A673 (cell line): ENCODE data around the gene TAP2. TPM values are rescaled to one million over a fixed set of nuclear protein-coding genes. Genes with fewer than 3 reads are reported as not detected.

Experiments used
- BruUV-seq: library from RNA; stranded (reverse); fragments of 400-500 nt; replicated peaks from 2 replicates; lab custom pipeline; 2021; lab: Mats Ljungman, UMichigan
- CTCF ChIA-PET: fragments of 300-600 bp; sonication (Branson Sonifier 250); formaldehyde crosslinking; loops from one replicate; lab custom pipeline; 2022; ENCODE audit warnings: antibody characterized with exemption; lab: Charles Lee
- POLR2A ChIA-PET: fragments of 300-600 bp; sonication (Branson Sonifier 250); formaldehyde crosslinking; loops from one replicate; lab custom pipeline; 2022; ENCODE audit warnings: antibody characterized with exemption; ENCODE audit not compliant: low non-redundant PET; lab: Charles Lee
- DNase-seq: peaks from one replicate; pipeline ENCODE4 v3.0.0-alpha.2; 2015; ENCODE audit warnings: low spot score
- H3K27ac ChIP-seq: fragments of 200-600 bp; sonication (generic); 2 replicates; pipeline ENCODE4 v1.5.1; 2016; ENCODE audit warnings: mixed run types, low read depth, mild to moderate bottlenecking, mixed read lengths, antibody characterized with exemption, low read length; ENCODE audit not compliant: poor library complexity, severe bottlenecking
- H3K27me3 ChIP-seq: fragments of 200-600 bp; sonication (generic); replicated peaks from 2 replicates; pipeline ENCODE4 v1.6.1; 2017; ENCODE audit warnings: mixed run types, low read depth, mild to moderate bottlenecking, mixed read lengths, antibody characterized with exemption, low read length; ENCODE audit not compliant: insufficient read depth, poor library complexity
- H3K36me3 ChIP-seq: fragments of 200-600 bp; sonication (generic); 2 replicates; pipeline ENCODE4 v1.6.1; 2016; ENCODE audit warnings: mixed run types, mild to moderate bottlenecking, mixed read lengths, antibody characterized with exemption, low read length; ENCODE audit not compliant: insufficient read depth, poor library complexity, severe bottlenecking
- H3K4me1 ChIP-seq: fragments of 200-600 bp; sonication (generic); 2 replicates; pipeline ENCODE4 v1.6.1; 2017; ENCODE audit warnings: mixed run types, mild to moderate bottlenecking, mixed read lengths, antibody characterized with exemption, low read length; ENCODE audit not compliant: insufficient read depth, poor library complexity, severe bottlenecking
- H3K4me3 ChIP-seq: fragments of 200-600 bp; sonication (generic); 2 replicates; pipeline ENCODE4 v1.5.1; 2016; ENCODE audit warnings: low read depth, mixed run types, mild to moderate bottlenecking, mixed read lengths, low read length; ENCODE audit not compliant: poor library complexity, severe bottlenecking
- H3K9me3 ChIP-seq: fragments of 200-600 bp; sonication (generic); 2 replicates; pipeline ENCODE4 v1.6.1; 2016; ENCODE audit warnings: mixed run types, low read depth, mild to moderate bottlenecking, mixed read lengths, antibody characterized with exemption, low read length; ENCODE audit not compliant: poor library complexity, severe bottlenecking
- CTCF ChIP-seq: fragments of 300-800, 200-600 bp; sonication (generic); conservative IDR thresholded peaks from 2 replicates; pipeline ENCODE4 v1.5.1; 2017; ENCODE audit warnings: low read depth, mild to moderate bottlenecking, antibody characterized with exemption, low read length, moderate library complexity, mixed read lengths
- EZH2 ChIP-seq: fragments of 200-600 bp; sonication (generic); IDR thresholded peaks from 2 replicates; pipeline ENCODE4 v1.6.1; 2017; ENCODE audit warnings: borderline replicate concordance, low read depth, mild to moderate bottlenecking, mixed read lengths, antibody characterized with exemption, low read length; ENCODE audit not compliant: poor library complexity, severe bottlenecking
- intact Hi-C: fragments of 100-400 bp; cut with micrococcal nuclease; formaldehyde crosslinking; loops from one replicate; pipeline ENCODE4 v1.10.0; 2022; ENCODE audit not compliant: unreplicated experiment
- total RNA-seq: library from RNA; stranded (reverse); gene quantifications from 2 replicates; pipeline ENCODE4 v1.2.3, GENCODE V29; 2021

TAP2 gene
- total RNA-seq, 1 experiment from 2014 or later = 46.5 TPM

GRCh38 chr6:32862725-32863124, 24.2 kb upstream of the TAP2 start:
- H3K36me3 ChIP-seq = no peaks in the 10 kb centered on the region
- H3K9me3 ChIP-seq = no peaks in the 10 kb centered on the region
- H3K27me3 ChIP-seq = peaks cover 27% of the 10 kb centered on the region
- ChIA-PET CTCF (no interaction called here), POLR2A (no interaction called here)
- no peaks in the 10 kb centered on the region for H3K4me1 ChIP-seq
- TF ChIP-seq CTCF (no peak), EZH2 (no peak)
- DNase-seq = no peak
- BruUV-seq = no TSS peak
- H3K4me3 ChIP-seq = no peak overlapping the region
- intact Hi-C loops = loop anchor here (10.0 kb wide), 1 partner anchor 448 kb away; no protein-coding TSS in a partner anchor
- no peak overlapping the region for H3K27ac ChIP-seq

- no peaks in the 10 kb centered on the region for H3K36me3 ChIP-seq
- ChIA-PET POLR2A (no interaction called here), CTCF (no interaction called here)
- intact Hi-C loops = loop anchor here (10.0 kb wide), 1 partner anchor 446 kb away; no protein-coding TSS in a partner anchor
- H3K4me1 ChIP-seq = no peaks in the 10 kb centered on the region
- TF ChIP-seq CTCF (no peak), EZH2 (no peak)
- no TSS peak for BruUV-seq
- H3K27ac ChIP-seq = no peak overlapping the region
- H3K4me3 ChIP-seq = no peak overlapping the region
- no peaks in the 10 kb centered on the region for H3K9me3 ChIP-seq
- no peak for DNase-seq
- peaks cover 17% of the 10 kb centered on the region for H3K27me3 ChIP-seq
Observed at GRCh38 chr6:32860674-32861073, 22.1 kb upstream of the TAP2 start.

GRCh38 chr6:32858194-32858593, 19.7 kb upstream of the TAP2 start:
- Histone ChIP-seq H3K27me3 (peaks cover 8% of the 10 kb centered on the region), H3K4me1 (no peaks in the 10 kb centered on the region), H3K9me3 (no peaks in the 10 kb centered on the region), H3K36me3 (no peaks in the 10 kb centered on the region), H3K27ac (no peak overlapping the region), H3K4me3 (no peak overlapping the region)
- BruUV-seq = no TSS peak
- no peak for DNase-seq
- no peak for TF ChIP-seq CTCF
- TF ChIP-seq EZH2 = no peak
- ChIA-PET POLR2A (no interaction called here), CTCF (interaction anchor here (0.5 to 1.8 kb wide), 2 partner anchors 10 to 928 kb away, joined by 4 to 7 read pairs; no protein-coding TSS in a partner anchor)
- intact Hi-C loops = no loop called here
